ENCODE measurements around the gene OR10AD1. TPM values are rescaled to one million over a fixed set of nuclear protein-coding genes. Genes with fewer than 3 reads are reported as not detected.

OR10AD1 gene
- total and polyA plus RNA-seq, 10 of the 15 experiments (the other 5 are each of a cell fraction or from before 2014, with no cell fraction given) = 0.04 to 0.12 TPM; not detected in 8

- no peak for TF ChIP-seq PKNOX1 (IDR thresholded peaks at IDR 0.05)
- TF ChIP-seq NR2C2 (IDR thresholded peaks at IDR 0.05; ENCODE audit: borderline replicate concordance, control insufficient read depth, insufficient read length, low read depth) = no peak
- no peak for TF ChIP-seq MEF2B (IDR thresholded peaks at IDR 0.05; ENCODE audit: partially characterized antibody, poor library complexity, severe bottlenecking)
- no peak for TF ChIP-seq RAD21 (IDR thresholded peaks at IDR 0.05; ENCODE audit: insufficient read depth, low read depth, low read length)
- TF ChIP-seq ZNF217 (IDR thresholded peaks at IDR 0.05) = no peak
- no peak for TF ChIP-seq ZBTB11 (CRISPR knock-in tag; IDR thresholded peaks at IDR 0.05)
Observed at GRCh38 chr12:48180424-48180823, 22.7 kb downstream of the OR10AD1 start (continued).

- Histone ChIP-seq H2AFZ (ENCODE audit: control insufficient read depth, low read depth, low read length) (no peak overlapping the region), H3K4me1 (ENCODE audit: control insufficient read depth, insufficient read depth, low read length) (peaks cover 5% of the 10 kb centered on the region; the same call in 1 of the 2 replicates), H3K4me3 (no peak overlapping the region), H3K27ac (ENCODE audit: control insufficient read depth, insufficient read depth) (no peak overlapping the region), H3K27me3 (replicated peaks in 1 of 2; ENCODE audit: control insufficient read depth in 2 of 2, insufficient read depth in 2 of 2, low read length in 1 of 2) (peaks cover 4 to 5% of the 10 kb centered on the region in 2 experiments), H3K36me3 (ENCODE audit: control insufficient read depth in 2 of 2, insufficient read depth in 2 of 2, low read length in 1 of 2) (no peaks in the 10 kb centered on the region), H3K4me2 (ENCODE audit: control insufficient read depth, insufficient read depth) (no peak overlapping the region), H3K79me2 (ENCODE audit: control insufficient read depth, insufficient read depth, low read length) (no peaks in the 10 kb centered on the region), H4K20me1 (ENCODE audit: control insufficient read depth, insufficient read depth) (no peaks in the 10 kb centered on the region), H3K9me3 (replicated peaks; ENCODE audit: control insufficient read depth, insufficient read depth, low read length) (no peaks in the 10 kb centered on the region; the same call in 2 of the 3 replicates), H3K9ac (ENCODE audit: control insufficient read depth, insufficient read depth, low read length) (no peak overlapping the region)
- 0% methylated on average over 1 of the region's 1 CpG for WGBS (ENCODE audit: insufficient coverage, insufficient replicate concordance, low lambda C conversion rate, missing lambda C conversion rate)
- FAIRE-seq = no peak
- no peak for ATAC-seq
- ChIA-PET POLR2A (no interaction called here), RAD21 (ENCODE audit: unreplicated experiment) (no interaction called here), CTCF (interaction anchor here (0.8 to 1.8 kb wide), 5 partner anchors 10 to 21 kb away, joined by 3 to 10 read pairs (median 3); no protein-coding TSS in a partner anchor), SMC1A (ENCODE audit: uncharacterized antibody, unreplicated experiment) (interaction anchor here (1.1 kb wide), 1 partner anchor 10 kb away, joined by 4 read pairs; no protein-coding TSS in a partner anchor)
- BruUV-seq (replicated peaks) = no TSS peak
- in situ Hi-C loops (cut with MboI) = no loop called here
- no peak for DNase-seq (ENCODE audit: low read depth, low spot score)
- intact Hi-C loops (cut with micrococcal nuclease; ENCODE audit: unreplicated experiment) = no loop called here
- TF ChIP-seq GABPA (IDR thresholded peaks at IDR 0.05; ENCODE audit: low read depth) (no peak), MLLT1 (IDR thresholded peaks at IDR 0.05) (no peak), RCOR1 (conservative IDR thresholded peaks at IDR 0.05; ENCODE audit: low read depth, low read length) (no peak), RELA (IDR thresholded peaks at IDR 0.05; ENCODE audit: borderline replicate concordance, partially characterized antibody) (no peak), CBX3 (IDR thresholded peaks at IDR 0.05; ENCODE audit: borderline replicate concordance, low read depth) (no peak), SPI1 (IDR thresholded peaks at IDR 0.05; ENCODE audit: borderline replicate concordance, insufficient read depth, low read depth, low read length) (no peak), PRDM15 (CRISPR knock-in tag; IDR thresholded peaks at IDR 0.05) (no peak)
Observed at GRCh38 chr12:48179466-48179865, 23.6 kb downstream of the OR10AD1 start.
